Fibroblast of skin of back (primary cell): ENCODE results near the gene CPS1.

Source experiments
- DNase-seq: peaks from one replicate; pipeline ENCODE4 v3.0.0-alpha.2; 2013

CPS1 gene

GRCh38 chr2:210546424-210547208 is 9.8 kb upstream of the CPS1 start:
- DNase-seq, result no peak

DNA sequence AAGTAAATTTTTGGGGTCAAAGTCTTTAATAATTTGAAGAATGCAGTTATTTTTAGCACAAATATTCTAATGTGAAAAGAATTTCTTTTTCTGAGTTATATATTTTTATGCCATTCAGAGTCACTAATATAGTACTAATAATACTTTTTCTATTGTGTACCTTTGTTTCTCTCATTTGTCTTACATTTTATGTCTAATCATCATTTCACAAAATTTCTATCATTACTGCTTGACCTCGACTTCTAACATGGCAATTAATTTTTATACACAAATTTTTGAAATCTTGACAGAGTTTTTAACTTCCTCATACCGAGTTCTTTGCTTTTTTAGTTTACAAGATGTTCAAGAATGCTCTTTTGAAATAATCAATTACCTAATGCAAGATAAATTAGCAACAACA is 8.4 kb upstream of the CPS1 start:
- no peak for DNase-seq

GRCh38 chr2:210548878-210549384 is 7.5 kb upstream of the CPS1 start:
- DNase-seq, result no peak

DNA sequence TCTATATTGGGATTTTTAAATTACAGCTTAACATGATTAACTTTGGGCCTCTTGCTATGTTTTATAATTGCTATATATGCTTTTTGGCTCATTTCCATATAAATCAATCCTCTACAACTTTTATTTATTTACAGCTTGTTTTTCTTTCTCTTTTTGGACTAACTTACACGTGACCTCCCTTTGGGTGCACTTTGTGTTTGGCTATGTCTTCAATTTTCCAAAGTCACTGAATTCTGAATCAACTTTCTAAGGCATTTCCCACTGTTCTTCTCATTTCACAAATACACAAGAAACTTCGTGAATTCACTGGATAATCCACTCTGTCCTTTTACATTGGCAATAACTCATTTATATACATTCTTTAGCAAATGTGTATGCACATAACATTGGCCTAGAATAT is 5.4 kb upstream of the CPS1 start:
- no peak for DNase-seq

- no peak for DNase-seq
These were observed 3.0 kb upstream of the CPS1 start for GRCh38 chr2:210553373-210553772.

DNA sequence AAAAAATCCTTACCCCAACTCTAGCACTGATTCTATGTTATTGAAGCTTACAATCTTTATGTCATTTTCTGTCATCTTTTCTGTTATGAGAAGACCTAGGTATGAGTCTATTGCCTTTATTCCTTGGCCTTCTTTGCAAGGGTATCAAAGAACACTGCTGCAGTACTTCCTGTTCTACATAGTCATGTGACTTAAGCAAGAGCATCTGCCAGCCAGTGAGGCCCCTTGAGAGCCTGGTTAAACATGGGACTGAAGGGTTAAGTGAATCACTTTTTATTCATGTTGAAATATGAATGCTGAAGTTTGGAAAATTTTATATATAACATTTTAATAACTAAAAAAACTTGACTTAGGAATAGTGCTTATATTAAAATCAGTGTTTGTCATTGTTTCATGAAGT is 844 bp upstream of the CPS1 start:
- no peak for DNase-seq

DNA sequence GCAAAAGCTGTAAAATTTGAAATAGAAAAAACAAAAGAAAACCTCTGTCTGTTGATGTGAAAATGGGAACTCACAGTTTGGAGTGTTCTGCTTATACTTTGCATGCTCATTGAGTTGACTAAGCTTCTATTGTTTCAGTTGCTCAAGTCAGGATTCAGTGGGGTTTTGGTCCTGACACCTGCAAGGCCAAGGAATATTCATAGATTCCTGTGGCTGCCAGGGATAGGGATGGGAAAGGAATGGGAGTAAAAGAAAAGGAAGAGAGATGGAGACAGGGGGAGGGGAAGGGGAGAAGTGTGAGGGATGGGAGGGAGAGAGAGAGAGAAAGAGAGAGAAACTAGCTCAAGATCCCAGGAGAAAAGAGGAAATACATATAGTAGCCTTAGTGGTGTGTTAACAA is 1.3 kb downstream of the CPS1 start:
- no peak for DNase-seq

DNA sequence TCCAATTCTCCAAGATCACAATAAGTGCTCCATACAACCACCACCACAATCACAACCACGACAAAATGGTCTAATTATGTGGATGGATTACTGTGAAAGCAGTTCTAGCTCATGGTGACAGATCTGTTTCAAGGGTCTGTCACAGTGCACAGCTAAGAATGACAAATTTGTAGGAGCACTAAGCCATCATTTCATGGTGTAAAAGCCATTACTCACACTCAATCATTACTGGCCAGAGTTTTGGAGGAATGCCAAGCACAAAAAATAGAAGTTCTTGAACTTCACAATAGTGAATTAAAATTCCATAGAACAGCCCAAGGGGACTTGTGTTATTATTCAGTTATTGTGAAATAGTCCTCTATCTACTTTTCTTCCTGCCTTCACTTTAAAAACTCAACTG is 2.3 kb downstream of the CPS1 start:
- peak; percentile 25 for DNase-seq

- DNase-seq, result no peak
These were observed 2.8 kb downstream of the CPS1 start for GRCh38 chr2:210559182-210559581.

DNA sequence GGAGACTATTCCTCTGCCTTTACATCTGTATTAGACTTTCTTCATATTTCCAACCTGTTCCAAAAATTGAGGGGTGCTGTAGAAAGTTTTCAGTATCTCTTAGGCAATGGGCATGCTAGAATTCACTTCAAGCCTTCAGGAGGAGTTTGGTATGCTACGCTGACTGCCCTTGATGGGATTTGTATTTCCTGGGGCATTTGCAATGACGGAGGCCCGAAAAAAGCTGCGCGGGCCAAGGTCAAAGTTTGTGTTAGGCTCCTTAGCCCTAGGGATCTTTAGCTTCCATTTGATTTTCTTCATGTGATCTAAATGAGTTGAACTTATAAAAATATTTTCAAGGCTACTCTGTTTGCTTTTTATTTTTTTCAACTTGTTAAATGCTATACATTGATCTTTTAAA is 5.1 kb downstream of the CPS1 start:
- DNase-seq, result no peak

- DNase-seq, result no peak
These were observed 5.7 kb downstream of the CPS1 start for GRCh38 chr2:210562091-210562490.

DNA sequence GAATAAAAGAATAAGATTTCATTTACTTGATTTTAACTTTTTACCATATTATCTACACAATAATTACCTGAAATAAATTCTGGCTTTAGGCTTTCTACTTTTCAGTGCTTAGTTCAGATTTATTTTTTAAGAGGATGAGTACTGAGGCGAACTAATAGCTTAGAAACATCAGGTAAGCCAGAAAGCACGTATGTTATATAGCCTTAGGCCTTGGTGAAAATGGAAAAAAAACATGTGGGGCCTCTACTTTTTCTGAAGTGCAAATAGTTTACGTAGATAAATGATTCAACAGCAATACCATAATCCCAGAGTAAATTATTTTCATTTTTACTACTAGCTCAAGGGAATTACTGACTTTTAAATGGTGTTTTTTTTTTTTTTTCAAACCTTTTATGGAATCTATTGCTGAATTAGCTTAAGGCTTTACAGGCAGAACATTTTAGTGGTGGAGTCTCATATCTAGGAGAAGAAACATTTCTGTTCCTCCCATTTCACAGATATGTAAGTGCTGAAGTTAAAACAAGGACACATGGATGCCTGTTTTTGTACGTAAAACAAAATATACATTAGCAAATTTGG is 6.2 kb downstream of the CPS1 start:
- DNase-seq, result no peak

DNA sequence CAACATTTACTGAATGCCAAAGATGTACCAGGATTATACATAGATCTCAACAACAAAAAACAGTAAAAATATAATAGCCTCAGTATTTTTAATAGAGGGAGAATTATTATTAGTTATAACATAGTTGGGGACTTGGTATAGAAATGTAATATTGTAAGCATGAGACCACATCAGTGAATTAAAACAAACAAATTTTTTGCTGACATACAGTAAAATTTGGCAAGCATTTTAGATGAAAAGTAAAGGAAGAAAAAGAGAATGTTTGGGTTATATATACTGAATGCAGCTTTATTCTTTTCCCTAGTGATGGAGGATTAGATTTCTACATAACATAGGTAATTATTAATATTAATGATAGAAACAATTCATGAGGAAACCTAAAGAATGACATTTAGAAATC is 10.9 kb downstream of the CPS1 start:
- no peak for DNase-seq

GRCh38 chr2:210568108-210568507 is 11.7 kb downstream of the CPS1 start:
- DNase-seq, result no peak

DNA sequence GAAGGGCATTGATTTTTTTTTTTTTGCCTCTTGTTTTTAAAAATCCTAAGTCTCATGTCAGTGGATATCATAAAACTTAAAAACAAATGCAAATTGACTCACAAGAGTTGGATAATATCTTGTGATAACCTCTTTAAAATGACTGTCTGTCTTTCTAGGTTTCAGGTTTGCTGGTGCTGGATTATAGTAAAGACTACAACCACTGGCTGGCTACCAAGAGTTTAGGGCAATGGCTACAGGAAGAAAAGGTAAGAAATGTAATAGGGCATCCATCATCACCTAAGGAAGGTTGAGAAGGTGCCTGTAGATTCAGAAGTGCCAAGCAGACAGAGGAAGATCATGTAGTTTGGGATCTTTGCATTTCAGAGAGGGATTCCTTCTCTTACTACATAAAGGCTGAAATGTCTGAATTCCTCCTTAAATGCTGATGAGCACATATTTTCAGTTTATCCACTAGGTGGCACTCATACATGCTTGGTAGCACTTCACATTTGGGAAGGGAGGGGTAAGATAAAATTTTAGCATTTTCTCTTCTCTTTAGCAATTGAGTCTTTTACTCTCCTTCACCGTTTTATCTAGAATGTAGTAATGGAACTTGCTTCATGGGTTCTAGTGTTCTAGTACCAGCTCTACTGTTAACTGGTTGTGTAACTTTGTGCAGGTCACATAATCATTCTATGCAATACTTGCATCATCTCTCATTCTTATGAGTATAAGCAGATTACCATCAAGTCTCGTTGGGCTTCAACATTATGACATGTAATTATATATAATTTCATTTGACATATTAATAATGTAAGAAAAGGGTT is 21.1 kb downstream of the CPS1 start:
- peak; percentile 53 for DNase-seq

- no peak for DNase-seq
These were observed 28.4 kb downstream of the CPS1 start for GRCh38 chr2:210584834-210585233.

DNA sequence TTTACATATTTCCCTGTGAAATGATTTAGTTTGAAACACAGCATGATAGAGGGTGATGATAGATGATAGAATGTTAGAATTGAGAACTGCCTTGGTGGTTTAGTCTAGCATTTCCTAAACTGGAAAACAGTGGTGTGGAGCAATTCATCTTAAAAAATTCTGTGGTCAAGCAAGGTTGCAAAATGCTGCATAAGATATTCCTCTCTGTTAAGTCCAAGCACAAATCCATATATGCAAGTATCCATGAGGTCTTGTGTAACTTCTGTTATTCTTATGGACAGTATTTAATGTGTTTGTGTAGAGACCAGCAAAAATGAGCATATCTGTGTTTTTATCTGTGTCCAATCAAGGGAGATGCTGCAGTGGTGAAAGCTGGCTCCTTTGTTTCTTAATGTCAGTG is 30.0 kb downstream of the CPS1 start:
- DNase-seq, result no peak

- DNase-seq, result no peak
These were observed 35.3 kb downstream of the CPS1 start for GRCh38 chr2:210591663-210592062.

- DNase-seq, result no peak
These were observed 36.3 kb downstream of the CPS1 start for GRCh38 chr2:210592726-210593125.

DNA sequence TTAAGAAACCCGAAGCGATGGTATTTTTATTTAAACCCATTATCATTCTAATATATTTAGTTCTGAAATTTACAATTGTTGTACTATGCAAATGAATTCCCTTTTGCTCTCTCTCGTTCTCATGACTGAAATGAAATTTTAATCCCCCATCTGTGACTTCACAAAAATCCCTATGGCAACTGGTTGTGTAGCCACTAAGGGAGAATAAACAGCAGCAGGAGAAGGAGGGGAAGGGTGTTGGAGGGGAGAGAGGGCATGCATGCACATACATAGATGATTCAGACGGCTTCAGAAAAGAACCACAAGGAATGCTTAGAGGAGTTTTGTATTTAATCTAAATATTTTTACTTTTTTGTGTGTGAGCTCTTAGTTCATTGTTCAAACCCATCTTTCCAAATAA is 36.8 kb downstream of the CPS1 start:
- peak; percentile 42 for DNase-seq

- no peak for DNase-seq
These were observed 41.8 kb downstream of the CPS1 start for GRCh38 chr2:210598219-210598618.

DNA sequence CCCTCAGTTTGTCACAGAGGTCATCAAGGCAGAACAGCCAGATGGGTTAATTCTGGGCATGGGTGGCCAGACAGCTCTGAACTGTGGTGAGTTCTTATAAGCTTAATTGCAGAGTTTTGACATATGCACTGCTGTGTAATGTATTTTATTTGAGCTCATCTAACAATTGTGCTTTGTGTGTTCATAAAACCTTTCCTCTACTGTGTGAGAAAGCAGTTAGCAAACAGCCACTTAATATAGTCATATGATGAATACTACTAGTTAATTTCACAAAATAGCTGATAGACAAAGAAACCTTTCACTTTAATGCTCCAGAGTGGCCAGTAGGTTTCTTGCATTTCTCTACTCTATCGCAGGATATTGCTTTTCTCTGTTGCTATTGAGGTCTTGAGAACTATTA is 43.1 kb downstream of the CPS1 start:
- DNase-seq, result no peak

DNA sequence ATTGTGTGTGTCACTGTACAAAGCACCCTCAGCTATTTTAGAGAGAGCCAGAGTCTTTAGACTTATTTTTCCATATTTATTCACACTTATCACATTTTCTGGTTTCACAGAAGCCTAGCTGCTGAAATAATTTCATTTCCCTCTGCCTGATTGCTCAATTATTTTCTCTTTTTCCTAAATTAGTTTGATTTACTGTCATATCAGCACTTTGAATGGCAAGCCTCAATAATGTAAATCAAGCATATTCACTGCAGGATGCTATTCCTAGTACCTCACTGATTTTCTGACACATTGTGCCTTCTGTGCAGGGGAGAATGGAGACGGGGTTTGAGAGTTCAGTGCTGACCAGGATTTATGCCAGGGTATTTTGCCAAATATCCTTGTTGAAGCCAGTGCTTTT is 48.3 kb downstream of the CPS1 start:
- DNase-seq, result no peak

DNA sequence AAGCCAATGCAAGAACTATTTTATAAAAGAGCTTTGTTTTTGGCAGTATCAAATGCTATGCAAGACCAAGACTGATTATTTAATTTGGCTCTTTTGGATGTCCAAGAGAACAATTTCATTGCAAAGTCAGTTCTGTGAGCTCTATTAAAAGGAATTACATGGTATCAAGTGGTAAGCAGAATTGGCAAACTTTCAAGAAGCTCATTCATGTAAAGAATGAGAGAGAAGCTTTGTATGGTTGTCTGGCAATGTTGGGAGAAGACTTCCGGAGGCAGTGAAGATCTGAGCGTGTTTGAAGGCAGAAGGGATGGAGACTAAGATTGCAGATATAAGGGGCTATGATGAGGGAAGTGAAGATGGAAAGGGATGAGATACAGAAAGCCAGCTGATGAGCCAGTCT is 49.6 kb downstream of the CPS1 start:
- DNase-seq, result no peak
